T-helper 2 cell (primary cell): ENCODE results near the gene RGS10.

Source experiments
- DNase-seq, 5 experiments: peaks; one replicate each; pipeline versions ENCODE4 v3.0.0 to v3.0.0-alpha.2; 2012 to 2022

The RGS10 gene

DNA sequence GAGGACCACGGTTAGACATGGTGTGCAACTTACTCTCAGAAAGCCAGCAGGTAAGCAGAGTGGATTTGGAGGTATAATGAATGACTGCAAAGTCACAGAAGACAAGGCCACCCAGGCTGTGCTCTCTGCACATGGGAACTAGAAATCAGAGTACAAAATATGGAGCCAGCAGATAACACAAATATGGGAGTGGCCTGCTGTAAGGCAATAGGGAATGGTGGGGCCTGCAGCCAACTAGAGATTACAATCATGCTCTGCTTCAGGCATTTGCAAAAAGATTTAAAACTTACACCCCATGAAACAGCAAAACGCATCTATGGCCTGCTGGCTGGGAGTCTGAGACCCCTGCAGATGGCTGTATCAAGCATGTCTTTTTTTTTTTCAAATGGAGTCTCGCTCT is 47.0 kb downstream of the RGS10 start:
- no peak for DNase-seq

DNA sequence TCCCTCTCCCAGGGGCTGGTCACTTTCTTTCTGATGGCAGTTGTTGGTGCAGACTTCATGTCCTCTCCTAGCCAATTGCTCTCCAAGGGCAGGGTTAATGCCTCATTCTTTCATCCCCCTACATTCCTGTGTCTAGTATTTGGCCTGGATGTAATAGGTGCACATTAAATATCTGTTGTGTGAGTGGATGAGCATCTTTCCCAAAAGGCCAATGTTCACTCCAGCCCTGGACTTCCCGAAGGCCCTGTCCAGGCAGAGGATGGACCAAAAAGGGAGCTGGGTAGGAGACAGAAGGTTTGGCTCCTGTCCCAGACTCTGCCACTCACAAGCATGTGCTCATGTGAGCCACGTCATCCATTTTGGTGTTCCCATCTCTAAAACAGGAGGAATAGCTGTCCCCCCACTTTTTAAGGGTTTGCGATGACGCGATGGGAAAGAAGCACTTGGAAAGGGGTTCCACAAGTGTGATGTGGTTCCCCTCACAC is 47.5 kb downstream of the RGS10 start:
- DNase-seq: no peak

DNA sequence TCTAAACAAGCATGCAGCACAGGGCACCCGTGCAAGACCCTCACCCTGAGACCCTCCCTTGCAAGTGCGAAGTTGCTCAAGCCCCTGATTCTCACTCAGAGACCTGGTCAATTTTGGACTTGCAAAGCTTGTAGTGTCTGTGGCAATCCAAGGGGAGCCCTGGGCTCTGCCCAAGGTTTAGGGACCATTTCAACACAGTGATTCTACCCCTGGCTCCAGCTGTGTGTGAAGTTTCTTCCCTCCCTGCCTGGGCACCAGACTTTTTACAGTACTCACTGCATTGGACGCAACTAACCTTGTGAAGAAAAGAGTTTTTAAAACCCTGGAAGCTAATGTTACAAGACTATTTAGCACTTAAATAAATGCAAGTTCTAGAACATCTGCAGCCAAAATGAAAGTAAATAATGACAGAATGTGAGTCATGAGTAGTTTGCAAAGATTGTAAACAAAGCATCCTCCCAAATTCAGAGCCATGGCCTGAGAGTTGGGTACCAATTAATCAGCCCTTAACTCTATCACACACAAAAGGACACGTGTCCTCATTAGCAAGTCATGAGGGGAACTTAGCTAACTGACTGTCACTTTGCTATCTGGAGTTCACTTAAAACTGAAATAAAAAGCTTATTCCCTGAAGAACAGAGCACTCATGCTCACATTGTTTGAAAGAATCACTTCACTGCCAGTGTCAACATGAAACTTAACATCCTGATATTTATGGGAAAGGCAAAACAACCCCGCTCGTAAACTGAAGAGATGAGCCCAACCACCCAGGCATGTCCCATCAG is 48.1 kb downstream of the RGS10 start:
- DNase-seq: peak in 1 of 5 experiments; percentile 10

DNA sequence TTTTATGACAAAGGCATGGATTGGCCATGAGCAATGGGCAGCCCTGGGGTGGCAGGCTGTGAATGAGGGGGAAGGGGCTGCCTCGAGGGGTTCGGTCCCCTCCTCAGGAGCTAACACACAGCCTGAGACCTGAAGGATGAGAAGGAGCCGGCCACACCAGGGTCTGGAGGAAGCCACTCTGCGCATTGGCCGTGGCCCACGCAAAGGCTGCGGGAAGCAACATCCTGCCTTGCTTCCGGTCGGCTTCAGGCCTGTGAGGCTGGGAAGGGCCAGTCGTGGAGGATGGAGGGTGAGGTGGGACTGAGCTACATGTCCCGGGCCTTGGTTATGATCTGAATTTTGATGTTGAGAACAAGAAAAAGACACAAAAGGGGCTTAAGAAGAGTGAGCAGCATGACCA is 49.4 kb downstream of the RGS10 start:
- DNase-seq: peak in 1 of 5 experiments; percentile 22

DNA sequence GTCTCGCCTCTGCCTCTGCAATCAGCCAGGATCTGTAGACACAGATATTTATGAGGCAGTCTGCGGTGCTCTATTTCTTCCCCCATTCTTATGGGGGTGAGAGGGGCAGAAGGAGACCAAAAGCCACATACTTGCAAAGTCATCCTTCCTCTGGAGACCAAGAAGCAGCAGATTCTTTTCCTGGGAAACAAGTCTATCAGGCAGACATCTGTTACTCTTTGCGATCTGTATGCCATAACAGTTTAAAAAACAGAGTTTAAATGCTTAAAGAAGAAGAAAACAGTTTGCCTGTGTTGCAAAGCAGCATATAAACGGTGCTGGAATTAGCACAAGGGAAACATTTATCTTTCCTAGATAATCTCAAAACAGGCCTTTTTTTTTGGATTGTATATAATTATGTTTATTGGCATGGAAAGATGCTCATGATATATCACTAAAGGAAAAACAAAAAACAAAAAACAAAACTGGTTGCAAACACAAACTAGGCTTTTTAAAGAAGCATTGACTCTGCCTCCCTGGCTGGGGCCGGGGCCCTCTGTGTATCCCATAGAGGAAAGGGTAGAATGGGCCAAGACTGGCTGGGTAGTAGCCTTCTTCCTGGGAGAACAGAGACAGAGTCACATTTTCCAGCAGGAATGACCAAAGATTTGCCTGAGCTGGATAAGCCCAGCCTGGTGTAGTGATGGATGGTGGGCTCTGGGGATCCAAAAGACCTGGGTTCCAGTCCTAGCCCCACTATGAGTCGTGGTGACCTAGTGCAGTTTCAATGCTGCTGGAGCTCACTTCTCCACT is 50.4 kb downstream of the RGS10 start:
- no peak for DNase-seq

DNA sequence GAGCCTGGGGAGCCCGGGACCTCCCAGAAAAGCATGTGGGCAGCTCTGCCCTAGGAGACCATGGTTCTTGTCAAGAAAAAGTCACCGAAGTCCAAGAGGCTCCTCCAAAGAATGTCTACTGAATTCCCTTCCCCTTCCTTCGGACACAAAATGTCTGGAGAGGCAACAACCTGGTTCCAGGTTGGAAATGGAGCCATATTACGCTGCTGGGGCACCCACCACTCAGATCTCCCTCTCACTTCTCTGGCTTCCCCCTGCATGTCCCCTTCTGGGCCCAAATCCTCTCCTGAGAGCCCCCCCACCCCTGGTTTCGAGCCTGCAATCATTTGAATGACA is 52.6 kb downstream of the RGS10 start:
- DNase-seq: no peak

DNA sequence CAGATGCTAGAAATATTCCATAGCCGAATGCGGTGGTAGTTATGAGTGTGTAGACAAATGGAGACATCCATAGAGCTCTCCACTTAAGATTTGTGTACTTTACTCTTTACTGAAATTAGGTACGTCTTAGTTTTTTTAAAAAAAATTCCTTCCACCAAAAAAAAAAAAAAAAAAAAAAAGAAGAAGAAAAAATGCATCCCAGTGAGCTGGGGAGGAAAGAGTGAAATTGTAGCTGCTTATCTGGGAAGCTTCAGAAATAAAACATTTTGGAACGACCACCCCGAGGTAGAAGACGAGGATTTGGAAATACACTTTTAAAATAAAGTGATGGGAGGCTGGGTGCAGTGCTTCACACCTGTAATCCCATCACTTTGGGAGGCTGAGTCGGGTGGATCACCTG is 53.8 kb downstream of the RGS10 start:
- no peak for DNase-seq

DNA sequence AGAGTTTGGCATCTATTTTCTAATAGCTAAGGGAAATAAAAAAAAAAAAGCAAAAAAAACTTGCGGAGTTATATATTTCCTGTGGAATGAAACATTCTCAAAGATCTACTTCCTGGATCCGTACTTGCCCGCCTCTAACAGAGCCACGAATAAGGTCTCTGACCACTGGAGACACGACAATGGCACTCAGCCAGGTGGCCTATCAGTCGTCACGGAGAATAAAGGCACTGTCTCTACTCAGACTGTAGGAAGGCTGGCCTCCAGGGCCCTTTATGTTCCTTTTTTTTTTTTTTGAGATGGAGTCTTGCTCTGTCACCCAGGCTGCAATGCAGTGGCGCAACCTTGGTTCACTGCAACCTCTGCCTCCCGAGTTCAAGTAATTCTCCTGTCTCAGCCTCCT is 58.7 kb downstream of the RGS10 start:
- DNase-seq: no peak

DNA sequence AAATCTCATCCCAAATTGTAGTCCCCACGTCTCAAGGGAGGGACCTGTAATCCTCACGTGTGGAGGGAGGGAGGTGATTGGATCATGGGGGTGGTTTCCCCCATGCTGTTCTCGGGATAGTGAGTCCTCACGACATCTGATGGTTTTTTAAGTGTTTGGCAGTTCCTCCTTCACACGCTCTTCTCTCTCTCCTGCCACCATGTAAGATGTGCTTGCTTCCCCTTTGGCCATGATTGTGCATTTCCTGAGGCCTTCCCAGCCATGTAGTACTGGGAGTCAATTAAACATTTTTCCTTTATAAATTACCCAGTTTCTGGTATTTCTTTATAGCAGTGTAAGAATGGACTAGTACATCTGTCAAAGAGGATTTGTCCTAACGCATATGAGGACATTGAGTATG is 59.5 kb downstream of the RGS10 start:
- no peak for DNase-seq

DNA sequence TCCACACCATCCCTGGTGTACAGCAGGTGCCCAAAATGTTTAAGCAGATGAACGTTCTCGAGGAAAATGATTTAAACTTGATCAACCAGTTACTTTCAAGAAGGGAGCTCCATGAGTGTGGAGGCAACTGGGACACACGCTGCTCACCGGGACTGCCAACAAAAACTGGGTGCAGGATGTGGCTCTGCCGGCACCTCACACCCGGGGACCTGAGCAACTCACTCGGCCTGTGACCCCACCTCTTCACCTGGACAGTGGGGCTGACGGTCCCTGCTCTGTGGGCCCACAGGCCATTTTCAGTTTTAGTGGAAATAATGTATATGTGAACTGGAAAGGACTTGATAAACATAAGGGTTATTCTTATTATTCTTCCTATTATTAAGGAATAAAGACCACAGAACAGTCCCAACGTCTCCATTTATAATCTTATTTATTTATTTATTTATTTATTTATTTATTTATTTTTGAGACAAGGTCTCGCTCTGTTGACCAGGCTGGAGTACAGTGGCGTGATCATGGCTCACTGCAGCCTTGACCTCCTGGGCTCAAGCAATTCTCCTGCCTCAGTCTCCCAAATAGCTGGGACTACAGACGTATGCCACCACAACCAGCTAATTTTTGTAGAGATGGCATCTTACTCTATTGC is 60.6 kb downstream of the RGS10 start:
- no peak for DNase-seq

DNA sequence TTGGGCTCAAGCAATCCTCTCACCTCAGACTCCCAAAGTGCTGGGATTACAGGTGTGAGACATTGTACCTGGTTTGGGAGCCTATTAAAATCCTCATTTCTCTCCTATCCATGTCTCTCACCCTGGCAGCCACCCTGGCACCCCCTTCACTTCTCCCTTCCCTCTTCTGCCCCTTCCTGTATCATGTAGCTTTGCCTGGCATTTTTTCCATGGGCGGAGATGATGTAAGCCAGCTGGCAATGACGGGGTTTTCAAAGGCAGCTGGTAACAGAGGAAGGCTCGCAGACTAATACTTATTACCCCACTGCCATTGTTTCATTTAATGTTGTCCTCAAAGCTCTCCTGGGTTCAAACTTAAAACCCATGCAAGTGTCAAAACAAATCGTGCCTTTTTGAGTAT is 61.9 kb downstream of the RGS10 start:
- no peak for DNase-seq

DNA sequence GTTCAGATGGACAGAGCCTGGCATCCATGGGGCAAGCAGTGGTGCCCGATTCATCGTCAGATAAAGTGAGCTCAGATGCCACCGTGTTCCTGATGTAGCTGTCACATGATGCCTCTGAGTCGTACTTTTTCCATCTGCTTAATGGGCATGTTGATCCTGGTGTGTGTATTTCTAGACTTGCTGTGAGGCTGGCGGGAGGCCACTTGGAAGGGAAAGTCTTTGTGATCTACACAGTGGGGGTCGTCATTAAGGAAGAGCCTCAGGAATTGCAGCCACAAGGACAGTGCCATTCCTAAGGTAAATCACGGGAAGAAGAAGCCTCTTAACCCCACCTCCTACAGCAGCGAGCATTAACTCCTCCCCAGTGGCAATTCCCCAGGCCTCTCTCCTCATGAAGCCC is 63.0 kb downstream of the RGS10 start:
- no peak for DNase-seq

DNA sequence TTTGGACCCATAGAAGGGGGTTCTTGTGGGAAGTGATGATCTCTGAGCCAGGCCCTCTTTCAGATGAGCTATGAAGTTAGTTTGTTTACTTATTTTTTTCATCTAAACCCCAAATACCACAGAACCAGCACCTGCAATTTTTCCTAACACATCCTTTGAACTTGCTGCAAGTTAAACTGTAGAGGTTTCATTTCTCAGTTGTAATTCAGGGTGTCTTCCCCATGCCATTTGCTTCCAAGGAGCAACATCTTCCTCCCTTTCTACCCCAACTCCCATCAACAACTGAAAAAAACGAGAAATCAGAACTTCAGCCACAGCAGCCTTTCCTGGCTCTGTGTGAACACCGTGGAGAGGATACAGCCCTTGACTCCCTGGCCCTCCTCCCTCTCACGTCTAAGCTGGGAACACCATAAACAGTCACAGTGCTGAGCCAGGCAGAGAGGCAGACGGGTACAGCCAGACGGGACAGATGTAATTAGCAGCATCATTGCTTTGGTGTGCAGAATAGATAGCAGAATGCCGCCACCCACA is 63.6 kb downstream of the RGS10 start:
- peak in 2 of 5 experiments; percentile 24 to 34 for DNase-seq

DNA sequence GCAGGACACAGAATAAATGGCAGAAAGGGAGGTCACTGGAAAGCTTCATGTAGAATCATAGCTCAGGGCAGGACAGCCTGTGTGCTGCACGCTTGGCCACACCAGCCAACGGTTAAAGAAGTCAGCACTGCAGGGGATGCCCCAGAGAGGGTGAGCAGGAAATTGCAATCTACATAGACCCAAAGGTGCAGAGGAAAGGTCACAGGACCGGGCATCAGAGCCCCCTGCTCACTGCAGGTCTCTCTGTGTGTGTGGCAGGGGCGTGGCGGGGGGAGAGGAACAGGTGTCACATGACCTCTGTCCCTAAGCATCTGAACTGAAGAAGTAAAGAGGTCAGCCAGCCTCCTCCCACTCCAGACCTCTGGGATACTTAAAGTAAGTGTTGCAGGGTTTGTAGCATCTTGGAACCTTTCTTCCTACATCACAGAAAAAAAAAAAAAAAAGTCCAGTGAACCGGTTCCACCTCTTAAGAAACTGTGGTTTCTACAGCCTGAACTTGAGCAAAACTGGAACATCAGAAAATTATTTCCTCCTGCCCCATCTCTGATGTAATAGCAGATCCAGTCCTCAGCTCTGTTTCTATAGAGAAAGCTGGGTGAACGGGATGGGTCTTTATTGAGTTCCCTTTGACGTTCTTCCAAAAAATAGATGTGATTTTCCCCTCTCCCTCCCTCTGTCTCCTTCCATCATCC is 64.3 kb downstream of the RGS10 start:
- peak in 2 of 5 experiments; percentile 19 to 61 for DNase-seq

DNA sequence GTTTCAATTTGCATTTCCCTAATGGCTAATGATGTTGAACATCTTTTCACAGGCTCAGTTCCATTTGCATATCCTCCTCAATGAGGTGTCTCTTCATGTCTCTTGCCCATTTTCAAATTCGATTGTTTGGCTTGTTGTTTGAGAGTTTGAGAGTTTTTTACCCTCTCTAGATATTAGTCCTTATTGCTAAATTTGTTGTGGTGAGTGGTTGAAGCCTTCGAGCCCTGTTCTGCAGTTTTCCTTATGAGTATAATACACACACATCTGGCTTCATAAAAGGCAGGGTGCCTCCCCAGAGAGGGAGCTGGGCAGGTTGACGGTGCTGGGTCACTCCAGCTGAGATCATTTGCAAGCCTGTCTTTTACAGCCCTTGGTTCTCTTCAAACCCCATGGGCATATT is 65.1 kb downstream of the RGS10 start:
- no peak for DNase-seq

DNA sequence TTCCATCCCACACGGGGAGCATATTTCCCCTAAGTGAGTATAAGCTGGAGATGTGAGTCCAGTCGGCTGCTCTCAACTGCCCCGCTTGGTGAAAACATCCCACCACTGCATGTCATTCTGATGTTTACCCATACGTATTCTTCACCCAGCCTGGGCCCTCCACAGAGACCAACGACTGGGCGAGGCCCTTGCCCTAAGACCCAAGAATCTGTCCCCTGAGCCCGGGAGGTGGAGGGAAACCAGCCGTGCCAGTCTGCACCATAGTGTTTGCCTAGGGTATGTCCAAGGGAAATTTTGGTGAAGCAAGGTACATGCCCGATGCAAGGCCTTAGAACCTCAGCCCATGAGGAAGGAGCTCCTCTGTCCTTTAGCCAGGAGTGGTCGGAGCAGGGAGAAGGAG is 67.9 kb downstream of the RGS10 start:
- DNase-seq: no peak

DNA sequence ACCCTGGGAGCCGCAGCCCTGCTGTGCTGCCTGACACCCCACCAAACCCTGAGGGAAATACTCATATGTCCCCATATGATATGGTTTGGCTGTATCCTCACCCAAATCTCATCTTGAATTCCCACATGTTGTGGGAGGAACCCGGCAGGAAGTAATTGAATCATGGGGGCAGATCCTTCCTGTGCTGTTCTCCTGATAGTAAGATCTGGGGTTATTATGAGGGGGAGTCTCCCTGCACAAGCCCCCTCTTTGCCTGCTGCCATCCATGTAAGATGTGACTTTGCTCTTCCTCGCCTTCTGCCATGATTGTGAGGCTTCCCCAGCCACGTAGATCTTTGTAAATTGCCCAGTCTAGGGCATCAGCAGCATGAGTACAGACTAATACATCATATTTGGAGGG is 68.7 kb downstream of the RGS10 start:
- no peak for DNase-seq

DNA sequence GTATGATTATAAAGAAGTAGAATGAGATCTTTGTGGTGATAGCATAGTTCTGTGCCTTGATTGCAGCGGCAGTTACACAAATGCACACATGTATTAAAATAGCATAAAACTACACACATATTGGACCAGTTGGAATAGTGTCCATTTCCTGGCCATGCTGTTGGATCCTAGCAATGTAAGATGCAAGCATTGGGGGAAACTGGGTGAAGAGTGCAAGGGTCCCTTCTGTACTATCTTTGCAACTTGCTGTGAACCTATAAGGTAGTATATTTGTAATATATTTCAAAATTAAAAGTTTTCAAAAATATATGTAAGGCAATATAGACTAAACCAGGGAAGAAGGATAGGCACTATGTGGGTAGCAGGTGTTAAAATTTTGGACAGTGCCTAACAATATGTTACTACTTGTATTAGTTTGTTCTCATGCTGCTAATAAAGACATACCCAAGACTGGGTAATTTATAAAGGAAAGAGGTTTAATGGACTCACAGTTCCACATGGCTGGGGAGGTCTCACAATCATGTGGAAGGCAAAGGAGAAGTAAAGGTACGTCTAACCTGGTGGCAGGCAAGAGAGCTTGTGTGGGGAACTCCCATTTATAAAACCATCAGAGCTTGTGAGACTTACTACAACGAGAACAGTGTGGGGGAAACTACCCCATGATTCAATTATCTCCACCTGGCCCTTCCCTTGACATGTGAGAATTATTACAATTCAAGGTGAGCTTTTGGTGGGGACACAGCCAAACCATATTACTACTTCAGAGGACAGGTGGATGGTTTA is 71.4 kb downstream of the RGS10 start:
- DNase-seq: no peak

DNA sequence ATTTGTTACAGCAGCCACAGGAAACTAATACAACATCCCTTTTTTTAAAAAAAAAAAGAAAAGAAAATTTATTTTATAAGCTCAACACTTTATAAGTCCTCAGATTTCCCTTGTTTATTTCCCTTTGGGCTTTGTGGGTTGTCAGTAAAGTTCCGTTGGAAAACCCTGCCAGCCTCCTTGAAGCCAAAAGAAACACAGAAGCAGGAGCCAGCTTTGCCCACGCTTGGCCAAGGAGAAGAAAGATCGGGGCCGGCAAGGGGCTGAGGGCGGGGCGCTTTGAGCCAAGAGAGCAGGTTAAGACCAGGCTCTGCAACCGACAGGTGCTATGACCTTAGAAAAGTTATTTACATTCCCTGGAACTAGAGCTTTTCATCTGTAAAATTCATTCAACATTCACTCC is 72.7 kb downstream of the RGS10 start:
- DNase-seq: no peak

DNA sequence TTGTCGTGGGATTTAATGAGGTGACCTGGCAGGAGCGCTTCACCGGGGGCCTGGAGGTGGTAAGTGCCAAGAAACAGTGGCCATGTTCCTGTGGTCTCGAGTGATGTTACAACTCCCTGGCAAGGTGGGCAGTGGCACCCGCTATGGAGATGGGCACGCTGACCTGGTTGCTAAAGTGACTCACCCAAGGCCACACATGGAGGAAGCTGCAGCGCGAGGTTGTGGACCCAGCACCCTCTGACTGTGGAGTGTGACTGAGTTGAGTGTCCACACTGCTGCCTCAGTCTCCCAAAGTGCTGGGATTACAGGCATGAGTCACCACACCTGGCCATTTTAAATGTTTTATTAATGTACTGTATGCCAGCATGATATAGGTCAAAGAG is 73.2 kb downstream of the RGS10 start:
- no peak for DNase-seq

DNA sequence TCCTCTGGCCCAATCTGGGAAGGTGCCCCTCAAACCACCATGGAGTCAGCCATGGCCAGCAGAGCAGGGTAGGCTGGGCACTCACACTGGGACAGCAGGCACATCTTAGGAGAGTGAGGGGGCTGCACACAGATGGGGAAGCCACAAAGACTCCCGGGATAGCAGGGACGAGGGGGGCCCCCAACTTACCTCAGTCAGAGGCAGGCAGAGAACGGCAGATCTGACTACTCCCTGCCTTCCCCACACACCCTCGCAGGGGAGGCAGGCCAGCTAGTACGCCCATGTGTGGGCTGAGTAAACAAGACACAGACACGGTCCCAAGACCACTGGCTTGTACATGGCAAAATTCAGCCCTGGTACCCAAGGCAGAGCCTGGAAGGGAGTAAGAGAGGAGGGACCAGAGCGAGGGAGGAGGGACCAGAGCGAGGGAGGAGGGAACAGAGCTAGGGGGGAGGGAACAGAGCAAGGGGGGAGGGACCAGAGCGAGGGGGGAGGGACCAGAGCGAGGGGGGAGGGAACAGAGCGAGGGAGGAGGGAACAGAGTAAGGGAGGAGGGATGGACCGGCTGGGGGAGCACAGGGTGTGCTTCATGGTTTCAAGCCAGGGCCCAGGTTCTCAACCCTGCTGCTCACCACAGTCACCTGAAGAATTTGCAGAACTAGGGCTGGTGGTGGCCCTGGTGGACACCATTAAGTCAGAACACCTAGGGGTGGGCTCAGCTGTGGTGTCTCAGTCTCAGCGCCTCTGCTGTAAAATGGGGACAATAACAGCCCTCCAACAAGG is 73.8 kb downstream of the RGS10 start:
- DNase-seq: no peak
